H9 (cell line): ENCODE measurements around the gene LRRC15. TPM values are rescaled to one million over a fixed set of nuclear protein-coding genes. Genes with fewer than 3 reads are reported as not detected.

Experiments
- DNase-seq: peaks from one replicate; pipeline ENCODE4 v3.0.0-alpha.2; 2017
- H2AFZ ChIP-seq: one replicate; pipeline ENCODE4 v1.6.1; 2013; ENCODE audit warnings: mild to moderate bottlenecking, low read length, control low read depth, moderate library complexity
- H2AK5ac ChIP-seq: 2 replicates; pipeline ENCODE4 v1.6.1; 2013; ENCODE audit warnings: low read length, control low read depth, mixed read lengths; ENCODE audit not compliant: insufficient read length
- H2BK120ac ChIP-seq: one replicate; pipeline ENCODE4 v1.6.1; 2013; ENCODE audit warnings: low read depth, mild to moderate bottlenecking, low read length, control low read depth, inconsistent platforms; ENCODE audit not compliant: poor library complexity, severe bottlenecking
- H2BK12ac ChIP-seq: 2 replicates; pipeline ENCODE4 v1.6.1; 2013; ENCODE audit warnings: low read length, control low read depth, mixed read lengths, low read depth; ENCODE audit not compliant: insufficient read length
- H2BK15ac ChIP-seq: 2 replicates; pipeline ENCODE4 v1.6.1; 2013; ENCODE audit warnings: low read depth, low read length, control low read depth
- H2BK20ac ChIP-seq: one replicate; pipeline ENCODE4 v1.6.1; 2013; ENCODE audit warnings: low read depth, mild to moderate bottlenecking, low read length, control low read depth, inconsistent platforms; ENCODE audit not compliant: poor library complexity, severe bottlenecking
- H2BK5ac ChIP-seq: 2 replicates; pipeline ENCODE4 v1.6.1; 2013; ENCODE audit warnings: low read length, control low read depth, mixed read lengths; ENCODE audit not compliant: insufficient read length
- H3K14ac ChIP-seq: 2 replicates; pipeline ENCODE4 v1.6.1; 2013; ENCODE audit warnings: low read length, control low read depth; ENCODE audit not compliant: insufficient read depth
- H3K18ac ChIP-seq: 2 replicates; pipeline ENCODE4 v1.6.1; 2013; ENCODE audit warnings: low read depth, mild to moderate bottlenecking, mixed read lengths, low read length, control low read depth; ENCODE audit not compliant: insufficient read length
- H3K23ac ChIP-seq: 2 replicates; pipeline ENCODE4 v1.6.1; 2013; ENCODE audit warnings: low read length, control low read depth, mixed read lengths, low read depth; ENCODE audit not compliant: insufficient read length
- H3K23me2 ChIP-seq: 2 replicates; pipeline ENCODE4 v1.6.1; 2013; ENCODE audit warnings: low read depth, mild to moderate bottlenecking, mixed read lengths, low read length, control low read depth; ENCODE audit not compliant: insufficient read length, poor library complexity, severe bottlenecking
- H3K27ac ChIP-seq: 2 replicates; pipeline ENCODE4 v1.5.1; 2013; ENCODE audit warnings: low read length, control low read depth, mixed read lengths, low read depth; ENCODE audit not compliant: insufficient read length
- H3K27me3 ChIP-seq: 2 replicates; pipeline ENCODE4 v1.6.1; 2013; ENCODE audit warnings: low read length, control low read depth, inconsistent platforms; ENCODE audit not compliant: insufficient read depth
- H3K4ac ChIP-seq: 2 replicates; pipeline ENCODE4 v1.6.1; 2013; ENCODE audit warnings: low read depth, mild to moderate bottlenecking, control low read depth, inconsistent platforms, low read length, moderate library complexity
- H3K4me1 ChIP-seq: 2 replicates; pipeline ENCODE4 v1.6.1; 2013; ENCODE audit warnings: low read length, control low read depth, inconsistent platforms; ENCODE audit not compliant: insufficient read depth
- H3K4me2 ChIP-seq: 2 replicates; pipeline ENCODE4 v1.6.1; 2013; ENCODE audit warnings: low read length, control low read depth, mixed read lengths; ENCODE audit not compliant: insufficient read length, insufficient read depth
- H3K56ac ChIP-seq: 2 replicates; pipeline ENCODE4 v1.6.1; 2013; ENCODE audit warnings: low read depth, mild to moderate bottlenecking, mixed read lengths, low read length, control low read depth; ENCODE audit not compliant: insufficient read length
- H3K79me1 ChIP-seq: 2 replicates; pipeline ENCODE4 v1.6.1; 2013; ENCODE audit warnings: low read depth, mild to moderate bottlenecking, moderate library complexity, low read length, control low read depth, inconsistent platforms; ENCODE audit not compliant: insufficient read depth, poor library complexity, severe bottlenecking
- H3K79me2 ChIP-seq: 2 replicates; pipeline ENCODE4 v1.6.1; 2013; ENCODE audit warnings: low read length, control low read depth, inconsistent platforms; ENCODE audit not compliant: insufficient read depth
- H3K9ac ChIP-seq: 2 replicates; pipeline ENCODE4 v1.6.1; 2013; ENCODE audit warnings: low read length, control low read depth, mixed read lengths; ENCODE audit not compliant: insufficient read length; ENCODE audit errors: extremely low read depth
- H3K9me3 ChIP-seq: one replicate; pipeline ENCODE4 v1.6.1; 2013; ENCODE audit warnings: low read depth, low read length, inconsistent platforms; ENCODE audit not compliant: control insufficient read depth
- H3T11ph ChIP-seq: one replicate; pipeline ENCODE4 v1.6.1; 2013; ENCODE audit warnings: mild to moderate bottlenecking, low read length, control low read depth, inconsistent platforms
- H4K20me1 ChIP-seq: one replicate; pipeline ENCODE4 v1.6.1; 2013; ENCODE audit not compliant: control insufficient read depth, insufficient read length, insufficient read depth
- H4K5ac ChIP-seq: 2 replicates; pipeline ENCODE4 v1.6.1; 2013; ENCODE audit warnings: low read depth, mild to moderate bottlenecking, mixed read lengths, low read length, control low read depth; ENCODE audit not compliant: insufficient read length
- H4K8ac ChIP-seq: replicated peaks from 2 replicates; pipeline ENCODE4 v1.6.1; 2013; ENCODE audit warnings: low read length, control low read depth, mixed read lengths, low read depth; ENCODE audit not compliant: insufficient read length
- H4K91ac ChIP-seq: 2 replicates; pipeline ENCODE4 v1.6.1; 2013; ENCODE audit warnings: low read depth, mild to moderate bottlenecking, moderate library complexity, mixed read lengths, low read length, control low read depth; ENCODE audit not compliant: insufficient read length
- H3K27ac Mint-ChIP-seq, 3 experiments: 2 replicates in 2 of 3; 3 replicates in 1 of 3; pipeline ENCODE4 v1.8.0; 2020 to 2021; ENCODE audit warnings: mixed read lengths in 3 of 3, mild to moderate bottlenecking in 1 of 3, moderate library complexity in 1 of 3
- H3K27me3 Mint-ChIP-seq: 2 replicates; pipeline ENCODE4 v1.8.0; 2021; ENCODE audit warnings: low read depth, mild to moderate bottlenecking, moderate library complexity, mixed read lengths
- H3K36me3 Mint-ChIP-seq, 3 experiments: 2 replicates in 2 of 3; 3 replicates in 1 of 3; pipeline ENCODE4 v1.8.0; 2020 to 2021; ENCODE audit warnings: low read depth in 3 of 3, mixed read lengths in 3 of 3; ENCODE audit not compliant: insufficient read depth in 1 of 3
- H3K4me1 Mint-ChIP-seq, 2 experiments: 2 replicates each; pipeline ENCODE4 v1.8.0; 2020; ENCODE audit warnings: mixed read lengths in 2 of 2
- H3K4me3 Mint-ChIP-seq, 2 experiments: 2 replicates in 1 of 2; 3 replicates in 1 of 2; pipeline ENCODE4 v1.8.0; 2020 to 2021; ENCODE audit warnings: mild to moderate bottlenecking in 2 of 2, mixed read lengths in 2 of 2, moderate library complexity in 1 of 2
- H3K9me3 Mint-ChIP-seq, 2 experiments: 2 replicates in 1 of 2; 3 replicates in 1 of 2; pipeline ENCODE4 v1.8.0; 2020; ENCODE audit warnings: mild to moderate bottlenecking in 2 of 2, mixed read lengths in 2 of 2, moderate library complexity in 1 of 2
- WGBS: extraction: QIAGEN DNeasy Blood & Tissue Kit; methylation state at CpG from one replicate; pipeline ENCODE4 v1.1.7; 2013; ENCODE audit warnings: missing lambda C conversion rate, low lambda C conversion rate, mixed read lengths; ENCODE audit not compliant: insufficient read length; ENCODE audit errors: extremely low coverage; 5-methylcytosine and 5-hydroxymethylcytosine counted together
- total RNA-seq: library from RNA; stranded (reverse); gene quantifications from 2 replicates; pipeline ENCODE4 v1.2.1, GENCODE V29; 2021
- TF ChIP-seq, protein P1 (sequence below): fragments of 200-600 bp; sonication (generic); conservative IDR thresholded peaks from 3 replicates; pipeline ENCODE4 v1.8.0; 2021; ENCODE audit warnings: antibody characterized with exemption, mild to moderate bottlenecking

Gene LRRC15
- total RNA-seq, 1 experiment from 2014 or later: 0.07 TPM

- H3K27me3 Mint-ChIP-seq: peaks cover 45% of the 10 kb centered on the region
- Histone ChIP-seq H3T11ph (no peak overlapping the region), H3K23ac (no peak overlapping the region), H3K4ac (no peak overlapping the region), H3K27me3 (peaks cover 11% of the 10 kb centered on the region; the same call in 1 of the 2 replicates), H3K9ac (no peak overlapping the region), H3K18ac (no peak overlapping the region), H2BK12ac (no peak overlapping the region), H2BK120ac (no peak overlapping the region), H3K27ac (no peak overlapping the region), H4K5ac (no peak overlapping the region), H4K20me1 (no peaks in the 10 kb centered on the region), H2AK5ac (no peak overlapping the region), H2AFZ (no peak overlapping the region), H3K4me2 (peak overlapping the region; percentile 42), H3K79me1 (no peaks in the 10 kb centered on the region), H2BK5ac (no peak overlapping the region), H3K79me2 (no peaks in the 10 kb centered on the region), H4K8ac (no peak overlapping the region), H3K4me1 (no peaks in the 10 kb centered on the region), H2BK15ac (no peak overlapping the region), H3K14ac (no peak overlapping the region), H4K91ac (no peak overlapping the region), H3K23me2 (peaks cover 5% of the 10 kb centered on the region), H2BK20ac (no peak overlapping the region), H3K56ac (no peak overlapping the region), H3K9me3 (no peaks in the 10 kb centered on the region)
- WGBS: no CpG with 5 or more reads among the region's 7 CpGs
- no peak for DNase-seq
- peaks cover 28% of the 10 kb centered on the region in 2 experiments for H3K4me1 Mint-ChIP-seq
- H3K4me3 Mint-ChIP-seq: peak overlapping the region; percentile 60 to 79; a peak in 4 of 5 replicates
- H3K27ac Mint-ChIP-seq: no peak overlapping the region
- TF ChIP-seq, protein P1, sequence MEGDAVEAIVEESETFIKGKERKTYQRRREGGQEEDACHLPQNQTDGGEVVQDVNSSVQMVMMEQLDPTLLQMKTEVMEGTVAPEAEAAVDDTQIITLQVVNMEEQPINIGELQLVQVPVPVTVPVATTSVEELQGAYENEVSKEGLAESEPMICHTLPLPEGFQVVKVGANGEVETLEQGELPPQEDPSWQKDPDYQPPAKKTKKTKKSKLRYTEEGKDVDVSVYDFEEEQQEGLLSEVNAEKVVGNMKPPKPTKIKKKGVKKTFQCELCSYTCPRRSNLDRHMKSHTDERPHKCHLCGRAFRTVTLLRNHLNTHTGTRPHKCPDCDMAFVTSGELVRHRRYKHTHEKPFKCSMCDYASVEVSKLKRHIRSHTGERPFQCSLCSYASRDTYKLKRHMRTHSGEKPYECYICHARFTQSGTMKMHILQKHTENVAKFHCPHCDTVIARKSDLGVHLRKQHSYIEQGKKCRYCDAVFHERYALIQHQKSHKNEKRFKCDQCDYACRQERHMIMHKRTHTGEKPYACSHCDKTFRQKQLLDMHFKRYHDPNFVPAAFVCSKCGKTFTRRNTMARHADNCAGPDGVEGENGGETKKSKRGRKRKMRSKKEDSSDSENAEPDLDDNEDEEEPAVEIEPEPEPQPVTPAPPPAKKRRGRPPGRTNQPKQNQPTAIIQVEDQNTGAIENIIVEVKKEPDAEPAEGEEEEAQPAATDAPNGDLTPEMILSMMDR: no peak
- no peaks in the 10 kb centered on the region; a peak in 1 of 5 replicates for H3K9me3 Mint-ChIP-seq
- no peaks in the 10 kb centered on the region; a peak in 1 of 7 replicates for H3K36me3 Mint-ChIP-seq
Measured at GRCh38 chr3:194332858-194333211, 36.7 kb downstream of the LRRC15 start.
